ENCODE results near the gene TMC2.
A peak's percentile ranks its signal among the peaks of the same experiment; 100 is the strongest.

The TMC2 gene

GRCh38 chr20:2617099-2617714, 80.8 kb downstream of the TMC2 start:
- DNase-seq (ENCODE audit: extremely low spot score, insufficient read length, low read depth), result peak; percentile 14

GRCh38 chr20:2618815-2619214, 82.4 kb downstream of the TMC2 start:
- FAIRE-seq (no peak), DNase-seq (ENCODE audit: extremely low spot score, insufficient read length, low read depth) (no peak)

More at GRCh38 chr20:2617099-2617714, 80.8 kb downstream of the TMC2 start:
- FAIRE-seq, result peak; percentile 62

GRCh38 chr20:2619337-2619736, 83.0 kb downstream of the TMC2 start:
- DNase-seq (ENCODE audit: extremely low spot score, insufficient read length, low read depth) (no peak), FAIRE-seq (no peak)

- FAIRE-seq (no peak), DNase-seq (ENCODE audit: extremely low spot score, insufficient read length, low read depth) (no peak)
These were observed 83.7 kb downstream of the TMC2 start for GRCh38 chr20:2619961-2620595.

- FAIRE-seq (no peak), DNase-seq (ENCODE audit: extremely low spot score, insufficient read length, low read depth) (no peak)
These were observed 87.8 kb downstream of the TMC2 start for GRCh38 chr20:2624190-2624589.

GRCh38 chr20:2625062-2625461, 88.7 kb downstream of the TMC2 start:
- DNase-seq (ENCODE audit: extremely low spot score, insufficient read length, low read depth) (no peak), FAIRE-seq (no peak)

- FAIRE-seq (no peak), DNase-seq (ENCODE audit: extremely low spot score, insufficient read length, low read depth) (no peak)
These were observed 90.6 kb downstream of the TMC2 start for GRCh38 chr20:2626853-2627541.

- DNase-seq (ENCODE audit: extremely low spot score, insufficient read length, low read depth), result no peak
- no peak for FAIRE-seq
These were observed 94.9 kb downstream of the TMC2 start for GRCh38 chr20:2631228-2631627.

- no peak for DNase-seq (ENCODE audit: extremely low spot score, insufficient read length, low read depth)
- no peak for FAIRE-seq
These were observed 97.0 kb downstream of the TMC2 start for GRCh38 chr20:2633381-2633780.

- DNase-seq (ENCODE audit: extremely low spot score, insufficient read length, low read depth) (no peak), FAIRE-seq (no peak)
These were observed 100.9 kb downstream of the TMC2 start for GRCh38 chr20:2637246-2637645.

GRCh38 chr20:2640260-2640659, 103.9 kb downstream of the TMC2 start:
- DNase-seq (ENCODE audit: extremely low spot score, insufficient read length, low read depth), result no peak
- FAIRE-seq, result no peak

GRCh38 chr20:2640899-2641298, 104.5 kb downstream of the TMC2 start:
- DNase-seq (ENCODE audit: extremely low spot score, insufficient read length, low read depth), result no peak
- no peak for FAIRE-seq

- no peak for DNase-seq (ENCODE audit: extremely low spot score, insufficient read length, low read depth)
- FAIRE-seq, result no peak
These were observed 107.3 kb downstream of the TMC2 start for GRCh38 chr20:2643708-2644107.

- FAIRE-seq, result peak; percentile 92
- DNase-seq (ENCODE audit: extremely low spot score, insufficient read length, low read depth), result peak; percentile 81
These were observed 115.7 kb downstream of the TMC2 start, which contains the start of gene NOP56 for GRCh38 chr20:2651772-2652723. Gene NOP56, plus strand, starts transcription at chr20:2652632. Its CDS starts 29 bp downstream, at chr20:2652661.

- FAIRE-seq (peak; percentile 41), DNase-seq (ENCODE audit: extremely low spot score, insufficient read length, low read depth) (no peak)
These were observed 116.6 kb downstream of the TMC2 start for GRCh38 chr20:2652724-2653555.

- no peak for DNase-seq (ENCODE audit: extremely low spot score, insufficient read length, low read depth)
- FAIRE-seq, result no peak
These were observed 117.4 kb downstream of the TMC2 start for GRCh38 chr20:2653556-2654383.

GRCh38 chr20:2654384-2654822, 118.0 kb downstream of the TMC2 start:
- DNase-seq (ENCODE audit: extremely low spot score, insufficient read length, low read depth) (no peak), FAIRE-seq (no peak)

- FAIRE-seq (no peak), DNase-seq (ENCODE audit: extremely low spot score, insufficient read length, low read depth) (no peak)
These were observed 118.5 kb downstream of the TMC2 start for GRCh38 chr20:2654831-2655230.
